Hypothalamus (tissue), 51 donors: ENCODE measurements around the gene LHFPL2.

Experiments used
- DNase-seq, 51 donors: peaks; one replicate each; lab custom pipeline; 2025; lab: John Stamatoyannopoulos, UW

Gene LHFPL2

DNA sequence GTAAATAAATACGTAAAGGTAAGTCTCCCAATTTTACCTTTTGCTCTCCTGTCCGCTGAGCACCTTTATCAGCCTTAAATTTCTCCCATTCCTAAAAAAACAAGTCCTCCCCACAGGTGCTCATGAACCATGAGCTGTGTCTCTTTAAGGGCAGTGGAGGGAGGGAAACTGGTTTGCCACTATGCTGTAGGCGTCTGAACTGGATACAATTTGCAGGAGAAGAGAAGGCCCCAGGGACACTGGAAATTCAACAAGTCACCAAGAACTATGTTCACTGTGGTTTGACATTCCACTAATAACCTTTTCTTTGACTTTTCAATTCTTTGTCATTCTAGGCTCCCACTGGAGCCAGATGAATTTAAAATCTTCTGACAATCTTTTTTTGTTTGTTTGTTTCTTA is 72.2 kb downstream of the LHFPL2 start:
- no peak for DNase-seq

DNA sequence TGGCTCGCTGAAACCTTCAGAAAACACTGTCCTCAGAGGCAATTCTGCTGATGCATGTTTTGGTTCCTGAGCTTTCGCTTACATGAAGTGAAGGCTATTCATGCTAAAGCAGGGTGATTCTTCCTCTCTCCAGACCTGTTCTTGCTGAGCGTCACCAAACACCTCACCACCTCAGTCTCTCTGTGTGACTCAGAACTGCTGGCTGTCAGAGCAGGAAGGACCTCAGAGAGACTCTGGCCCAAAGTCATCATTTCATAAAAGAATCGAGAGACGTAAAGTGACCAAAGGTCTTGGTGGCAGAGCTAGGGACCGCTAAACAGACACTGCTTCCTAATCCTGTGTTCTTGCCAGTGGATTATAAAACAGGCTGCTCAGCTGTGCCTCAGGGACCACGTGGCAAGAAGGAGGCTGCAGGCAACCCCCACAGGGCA is 73.8 kb downstream of the LHFPL2 start:
- peak in 3 of 51 donors; percentile 3 to 17 (median 12) for DNase-seq

DNA sequence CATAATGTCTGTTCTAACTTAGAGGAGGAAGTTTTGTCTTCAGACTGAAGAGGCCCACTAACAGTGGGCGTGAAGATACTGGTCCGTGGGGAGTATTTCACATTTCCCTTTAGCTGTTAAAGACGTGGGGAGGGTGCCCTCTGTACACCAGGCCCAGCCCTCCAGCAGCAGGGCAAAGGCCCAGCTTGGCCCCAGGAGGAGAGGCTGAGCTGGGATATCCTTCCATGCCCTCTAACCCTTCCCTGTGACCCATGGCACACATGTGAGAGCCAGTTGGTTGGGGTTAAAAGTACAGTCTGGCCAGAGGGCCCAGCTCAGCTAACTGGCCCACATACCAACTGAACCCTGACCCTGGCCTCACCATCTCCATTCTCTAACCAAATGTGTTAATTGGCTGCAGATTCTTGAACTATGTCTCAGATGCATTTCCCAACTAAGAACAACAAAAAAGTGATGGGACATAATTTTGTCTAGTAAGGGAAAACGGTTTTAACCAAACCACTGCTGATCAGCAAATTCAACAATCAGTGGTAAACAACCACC is 74.4 kb downstream of the LHFPL2 start:
- no peak for DNase-seq

DNA sequence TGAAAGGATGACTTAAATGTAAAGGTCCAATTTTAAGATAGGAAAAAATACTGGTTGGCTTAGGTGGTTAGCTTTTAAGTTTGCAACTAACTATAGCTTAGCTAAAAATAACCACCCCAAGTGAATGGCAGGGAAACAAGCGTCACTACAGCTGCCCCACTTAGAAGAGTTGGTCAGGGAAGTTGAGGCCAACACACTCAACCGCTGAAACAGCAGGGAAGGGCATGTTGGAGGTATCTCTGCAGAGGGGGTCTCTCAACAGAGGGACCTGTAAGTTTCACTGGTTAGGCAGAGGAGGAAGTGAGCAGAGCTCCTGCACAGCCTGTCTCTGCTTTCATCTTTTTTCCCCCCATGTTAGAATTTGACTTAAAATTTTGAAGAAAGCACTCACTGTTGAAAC is 75.3 kb downstream of the LHFPL2 start:
- DNase-seq: no peak

DNA sequence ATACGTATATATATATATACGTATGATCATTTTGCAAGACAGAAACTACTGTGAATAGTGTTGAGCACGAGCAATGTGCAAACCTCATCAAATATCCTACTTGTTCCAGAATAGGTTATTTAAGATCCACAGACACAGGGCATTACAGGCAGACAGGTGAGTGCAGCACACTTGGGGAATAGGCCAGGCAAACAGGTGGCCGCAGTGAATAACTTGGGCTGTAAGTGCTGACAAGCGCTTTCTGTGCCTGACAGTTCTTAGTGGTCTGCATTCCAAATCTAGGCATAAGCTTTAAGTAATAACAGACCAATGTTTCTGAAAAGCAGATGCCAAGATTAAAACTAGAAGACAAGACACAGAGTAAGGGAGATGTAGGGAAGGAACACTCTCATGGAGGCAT is 77.9 kb downstream of the LHFPL2 start:
- DNase-seq: no peak

DNA sequence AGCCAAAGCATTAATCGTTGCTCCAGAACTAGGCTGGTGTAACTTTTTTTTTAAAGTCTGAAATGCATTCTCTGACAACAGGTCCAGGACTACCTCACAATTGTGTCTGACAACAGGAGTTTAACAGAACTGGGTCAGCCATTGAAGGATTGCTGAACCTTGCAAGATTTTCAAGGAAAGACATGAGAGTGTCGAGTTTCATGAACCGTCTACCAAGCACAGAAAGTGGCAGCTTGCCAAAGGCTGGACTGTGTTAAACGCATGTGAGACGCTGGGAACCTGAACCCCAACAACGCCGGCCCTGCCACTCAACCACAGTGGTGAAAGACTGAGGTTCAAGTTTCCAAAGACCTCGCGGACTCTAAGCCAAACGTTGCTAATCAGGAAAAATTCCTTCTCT is 79.1 kb downstream of the LHFPL2 start:
- DNase-seq: peak in 15 of 51 donors; percentile 16 to 40 (median 26)

DNA sequence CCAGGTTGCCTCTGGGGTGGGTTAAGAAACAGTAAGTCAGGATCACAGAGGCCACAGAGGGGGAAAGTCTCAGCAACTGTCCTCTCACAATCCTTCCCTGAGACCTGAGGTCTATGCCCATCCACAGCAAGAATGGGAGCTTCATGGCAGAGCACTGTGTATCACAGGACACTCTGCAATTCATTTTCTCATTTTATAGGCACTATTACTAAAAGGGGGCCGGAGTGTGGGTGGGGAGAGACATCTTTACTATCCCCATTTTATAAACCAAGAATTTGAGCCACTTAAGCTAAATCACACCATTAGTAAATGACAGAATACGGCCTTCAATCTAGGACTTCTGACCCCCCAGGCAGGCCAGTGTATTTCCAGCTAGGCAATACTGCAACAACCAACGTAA is 79.9 kb downstream of the LHFPL2 start:
- DNase-seq: no peak

DNA sequence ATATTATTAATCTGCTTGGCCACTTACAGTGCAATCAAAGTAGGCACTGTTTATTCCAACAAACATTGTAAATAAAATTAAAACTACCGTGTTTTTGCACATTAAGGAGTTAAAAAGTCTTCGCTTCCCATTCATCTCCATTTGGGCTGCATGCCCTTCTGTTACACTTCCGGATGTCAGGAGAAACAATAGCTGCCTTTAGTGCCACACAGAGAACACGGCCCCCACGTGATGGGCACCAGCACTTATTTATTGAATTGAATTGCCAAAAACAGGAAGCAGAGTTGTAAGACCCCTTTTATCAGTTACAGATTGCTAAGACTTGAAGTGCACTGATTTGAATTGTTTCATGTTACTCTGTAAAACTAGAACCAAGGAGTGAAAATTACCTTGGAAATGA is 80.4 kb downstream of the LHFPL2 start:
- peak in 34 of 51 donors; percentile 4 to 69 (median 41) for DNase-seq

DNA sequence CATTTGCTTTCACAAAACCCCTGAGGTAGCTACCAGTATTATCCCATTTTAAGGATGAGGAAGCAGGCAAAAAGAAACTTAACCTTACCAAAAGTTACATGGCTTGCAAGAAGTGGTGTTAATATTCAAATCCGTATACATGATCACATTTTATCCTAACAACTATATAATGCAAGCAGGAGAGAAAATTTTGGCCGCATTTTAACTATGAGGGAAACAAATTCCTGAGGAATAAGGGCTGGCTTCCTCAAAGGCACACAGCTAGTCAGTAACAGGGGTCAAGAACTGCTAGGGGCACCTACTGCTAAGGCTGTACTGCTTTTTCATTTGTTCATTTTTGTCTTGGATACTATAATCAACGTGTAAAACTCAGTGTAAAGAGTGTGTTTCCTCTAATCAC is 81.0 kb downstream of the LHFPL2 start:
- DNase-seq: no peak

DNA sequence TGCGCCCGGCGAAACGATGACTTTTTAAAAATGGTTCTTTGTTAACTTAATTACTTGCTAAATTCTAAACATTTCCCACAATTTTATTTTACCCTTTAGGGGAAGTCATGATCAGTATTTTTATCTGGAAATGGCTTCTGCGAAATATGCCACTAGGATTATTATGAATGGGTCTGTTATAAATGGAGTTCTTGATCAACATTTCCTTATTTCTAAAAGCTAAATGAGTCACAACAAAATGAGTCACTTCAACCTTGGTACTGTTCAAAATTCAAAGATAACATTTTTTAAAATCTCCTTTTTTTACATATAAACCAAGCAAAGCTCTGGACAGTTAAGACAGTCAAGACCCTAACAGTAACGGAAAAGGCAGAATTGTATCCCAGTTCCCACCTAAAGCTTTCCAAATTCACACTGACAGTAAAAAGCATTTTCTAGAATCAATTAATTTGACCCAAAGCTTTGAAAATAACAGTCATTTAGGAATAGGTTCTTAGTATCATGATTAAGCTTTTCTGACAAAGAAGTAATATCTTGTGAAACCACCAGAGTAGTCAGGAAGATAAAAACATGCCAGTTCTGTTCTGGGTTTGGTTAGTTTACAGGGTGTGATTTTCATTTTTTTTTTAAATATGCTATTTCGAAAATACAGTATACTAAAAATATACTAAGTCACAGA is 81.7 kb downstream of the LHFPL2 start:
- no peak for DNase-seq

DNA sequence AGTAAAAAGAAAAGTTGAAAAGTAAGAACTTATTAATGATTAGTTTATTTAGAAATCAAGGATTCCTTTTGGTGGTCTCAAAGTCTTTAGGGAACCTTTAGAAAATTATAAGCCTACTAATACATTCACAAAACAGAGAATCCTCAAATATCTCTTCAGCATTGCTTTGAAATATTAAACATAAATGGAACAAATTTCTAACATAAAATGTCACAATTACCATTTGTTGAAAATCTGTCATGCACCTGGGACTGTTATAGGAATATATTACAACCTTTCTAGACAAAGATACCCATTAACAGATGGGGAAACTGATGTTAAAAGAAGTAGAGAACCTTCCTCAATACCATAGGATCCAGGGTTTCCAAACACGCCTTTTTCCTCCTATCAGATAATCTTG is 83.2 kb downstream of the LHFPL2 start:
- no peak for DNase-seq

DNA sequence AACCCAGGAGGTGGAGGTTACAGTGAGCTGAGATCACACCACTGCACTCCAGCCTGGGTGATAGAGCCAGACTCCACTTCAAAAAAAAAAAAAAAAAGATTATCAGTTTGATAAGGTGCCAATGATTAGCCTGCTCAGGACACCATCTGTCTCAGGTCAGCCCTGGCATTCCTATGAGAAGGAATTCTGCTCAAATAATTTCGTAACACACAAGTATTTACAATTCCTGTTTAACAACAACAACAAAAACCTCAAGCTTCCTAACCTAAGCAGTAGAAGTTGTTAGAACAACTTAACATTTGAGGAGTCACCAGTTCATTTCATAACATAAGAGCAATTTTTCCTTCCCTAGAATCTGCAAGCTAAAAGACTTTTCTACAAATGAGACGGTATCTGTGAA is 85.0 kb downstream of the LHFPL2 start:
- DNase-seq: no peak

DNA sequence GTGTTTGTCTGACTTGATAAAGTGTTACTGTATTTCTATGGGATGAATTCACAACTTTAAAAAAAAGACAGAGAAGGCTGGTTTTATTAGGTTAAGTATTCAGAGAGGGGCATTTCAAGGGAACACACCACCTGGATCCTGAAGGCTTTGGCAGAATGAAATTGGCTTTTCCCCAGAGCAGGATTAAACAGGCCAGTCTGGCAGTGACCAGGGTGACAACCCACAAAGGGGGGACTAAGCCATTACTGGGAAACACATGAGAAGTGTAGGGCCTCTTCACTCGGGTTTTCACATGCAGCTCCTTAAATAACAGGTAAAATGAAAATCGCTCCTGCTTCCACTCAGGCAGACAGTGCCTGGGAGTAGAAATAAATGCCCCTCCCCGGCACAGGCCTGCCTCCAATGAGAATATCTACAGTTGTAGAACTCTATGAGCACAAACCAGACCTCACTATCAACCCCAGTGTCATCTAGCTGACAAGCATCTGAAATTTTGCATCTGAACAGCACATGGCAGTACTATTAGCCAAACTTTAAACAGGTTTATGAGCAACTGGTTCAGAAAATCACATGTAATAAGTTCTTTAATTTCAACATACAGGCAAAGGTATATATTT is 85.8 kb downstream of the LHFPL2 start:
- DNase-seq: no peak

DNA sequence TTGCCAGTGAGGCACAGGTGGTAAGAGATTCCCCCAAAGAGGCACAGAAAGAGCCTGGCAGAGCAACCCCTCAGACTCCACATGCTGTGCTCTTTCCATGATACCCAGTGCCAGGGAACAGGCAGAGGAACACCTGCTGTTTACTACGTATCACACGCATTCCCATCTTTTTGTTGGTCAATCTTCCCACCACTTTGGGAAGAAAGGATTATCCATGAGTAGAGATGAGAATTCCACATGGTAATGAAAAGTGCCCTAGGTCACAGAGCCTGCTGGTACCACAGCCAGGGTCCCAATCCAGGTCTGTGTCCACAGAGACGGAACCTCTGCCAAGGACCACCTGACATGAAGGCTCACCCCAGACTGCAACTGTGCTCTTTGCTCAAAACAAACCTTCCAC is 86.6 kb downstream of the LHFPL2 start:
- no peak for DNase-seq

DNA sequence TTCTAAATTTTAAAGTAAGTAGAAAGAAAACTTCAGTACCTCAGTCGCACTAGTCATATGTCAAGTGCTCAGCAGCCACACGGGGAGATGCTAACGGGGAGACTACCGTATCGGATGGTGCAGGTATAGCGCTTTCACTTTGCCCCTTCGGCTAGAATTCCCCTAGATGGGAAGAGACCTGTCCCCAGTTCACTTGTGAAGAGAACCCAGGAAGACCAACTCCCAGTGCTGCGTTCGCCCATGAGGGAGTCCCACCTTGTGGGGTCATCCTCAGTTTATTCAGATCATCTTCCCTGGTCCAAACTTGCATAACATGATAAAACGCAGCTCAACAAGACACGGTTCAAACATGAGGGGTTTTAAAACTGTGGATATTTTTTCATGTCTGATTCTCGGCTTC is 87.3 kb downstream of the LHFPL2 start:
- no peak for DNase-seq

DNA sequence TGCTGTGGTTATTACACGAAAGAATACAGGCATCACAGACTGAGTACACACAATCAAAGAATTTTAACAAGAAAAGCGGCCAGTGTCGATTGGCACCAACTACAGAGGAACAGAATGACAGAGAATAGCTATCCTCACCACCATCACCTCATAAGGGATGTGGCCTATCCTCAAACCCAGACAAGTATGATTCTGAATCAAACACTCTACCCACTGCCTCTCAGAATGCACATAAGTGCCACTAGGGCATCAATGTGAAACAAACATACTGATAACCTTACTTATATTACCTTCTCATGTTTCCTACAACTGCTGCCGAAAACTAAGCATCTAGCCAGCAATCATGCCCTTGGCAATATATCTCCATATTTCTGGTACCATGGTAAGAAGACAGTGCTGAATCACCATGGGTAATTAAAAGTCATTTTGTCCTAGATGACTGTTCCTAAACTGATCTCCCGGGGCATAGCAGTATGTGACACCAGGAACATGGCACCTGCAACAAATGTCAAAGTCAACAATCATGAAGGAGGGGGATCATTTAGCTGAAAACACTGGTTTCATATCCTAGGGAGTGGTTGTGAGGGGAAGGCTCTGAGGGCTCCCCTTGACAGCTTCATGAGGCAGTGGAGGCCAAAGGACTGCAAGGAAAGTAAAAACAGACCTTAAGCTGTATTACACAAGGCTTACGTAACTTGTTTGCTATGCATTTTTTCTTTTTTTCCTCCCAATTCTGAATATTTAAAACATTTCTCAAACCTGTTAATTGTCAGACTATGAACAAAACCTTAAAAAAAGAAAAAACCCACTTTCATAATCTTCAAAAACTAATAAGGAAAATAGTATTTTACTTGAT is 88.3 kb downstream of the LHFPL2 start:
- no peak for DNase-seq

DNA sequence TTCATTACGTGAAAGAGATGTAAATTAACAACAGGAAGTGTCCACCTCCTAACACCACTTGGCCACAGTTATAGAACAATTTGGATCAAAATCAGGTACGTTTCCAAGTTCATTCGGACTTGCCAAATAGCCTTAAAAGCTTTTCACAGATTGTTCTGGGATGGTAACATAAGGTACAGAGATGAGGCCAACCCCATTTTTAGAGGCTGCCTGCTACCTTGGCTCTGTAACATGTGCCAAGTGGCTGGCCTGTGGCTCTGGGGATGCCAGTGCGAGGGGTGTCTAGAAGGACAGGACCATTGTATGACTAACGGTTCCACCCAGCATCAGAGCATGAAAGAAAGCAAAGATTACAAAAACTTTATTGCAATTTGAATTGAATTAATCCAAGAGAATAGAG is 91.0 kb downstream of the LHFPL2 start:
- no peak for DNase-seq

DNA sequence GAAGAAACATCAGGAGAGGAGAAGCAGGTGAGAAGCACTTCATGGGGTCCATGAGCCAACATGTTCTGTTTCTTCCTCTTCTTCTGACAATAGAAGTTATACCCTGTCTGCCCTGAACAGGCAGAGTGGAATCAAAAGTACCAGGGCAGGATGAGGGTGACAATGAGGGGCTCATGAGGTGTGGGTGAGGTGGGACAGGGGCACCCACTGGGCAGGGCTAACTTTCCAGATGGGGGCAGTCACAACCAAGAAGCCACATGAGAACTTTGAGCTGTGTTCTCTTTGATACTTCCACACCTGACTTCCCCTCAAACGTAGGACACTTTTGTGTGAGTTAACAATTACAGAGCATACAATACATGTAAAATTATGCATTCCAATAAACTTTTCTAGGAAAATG is 92.7 kb downstream of the LHFPL2 start:
- no peak for DNase-seq

DNA sequence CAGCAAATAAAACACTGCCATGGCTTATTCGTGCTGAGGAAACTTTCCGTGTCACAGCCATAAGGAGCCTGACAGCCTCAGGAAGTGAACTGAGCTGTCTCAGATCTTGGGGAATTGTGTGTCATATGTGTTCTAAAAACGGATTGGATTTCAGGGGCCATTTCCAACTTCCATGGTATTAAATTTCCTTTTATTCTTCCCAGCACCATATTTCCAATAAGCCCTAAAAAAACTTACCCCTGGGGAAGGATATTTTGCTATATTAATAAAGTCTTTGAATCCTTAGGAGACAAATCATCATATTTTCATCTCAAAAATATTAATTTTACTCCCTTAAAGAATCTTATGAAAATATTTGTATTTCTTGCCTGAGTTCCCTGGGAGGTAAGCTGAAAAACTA is 93.9 kb downstream of the LHFPL2 start:
- no peak for DNase-seq

DNA sequence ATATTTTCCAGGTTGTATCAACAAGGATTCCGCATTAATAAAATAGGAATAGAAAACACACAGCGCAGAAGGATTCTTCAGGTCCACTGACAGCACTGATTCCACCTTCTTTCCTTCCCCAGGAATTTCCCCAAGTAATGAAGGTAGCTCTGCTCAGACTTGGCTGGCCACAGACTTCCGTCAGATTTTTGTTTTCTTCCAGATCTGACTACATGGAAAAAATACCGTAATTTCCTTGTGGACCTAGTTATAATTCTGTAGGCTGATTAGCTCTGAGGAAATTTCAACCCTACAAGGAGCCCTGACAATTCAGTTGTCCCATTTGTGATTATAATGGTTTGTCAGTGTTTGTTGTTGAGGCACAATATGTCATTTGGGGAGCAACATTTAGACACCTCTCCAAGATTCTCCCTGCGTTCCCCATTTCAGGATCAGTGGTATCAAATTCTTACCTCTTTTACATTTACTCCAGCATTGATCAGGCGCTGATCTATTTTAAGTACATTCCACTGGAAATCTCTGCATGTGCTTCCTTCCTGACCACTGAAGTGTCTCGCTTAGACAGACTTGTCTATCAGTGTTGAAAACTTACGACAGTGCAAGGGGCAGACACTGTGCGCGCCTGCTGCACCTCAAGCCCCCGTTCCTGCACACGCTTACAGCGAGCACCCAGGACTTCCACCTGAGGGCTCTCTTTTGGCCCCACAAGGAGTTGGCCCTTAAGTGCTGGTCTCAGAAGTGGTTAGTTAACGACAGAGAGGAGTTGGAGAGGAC is 94.8 kb downstream of the LHFPL2 start:
- no peak for DNase-seq
